ENCODE data around the gene CHRNE. TPM values are rescaled to one million over a fixed set of nuclear protein-coding genes. Genes with fewer than 3 reads are reported as not detected.
"Not testable (repeated sequence)": the region's sequence is repeated elsewhere in the genome, so short reads cannot be mapped to it uniquely, and the experiment has no call there.

CHRNE gene
- total RNA-seq, 1 donor from 2014 or later = 0.69 TPM

DNA sequence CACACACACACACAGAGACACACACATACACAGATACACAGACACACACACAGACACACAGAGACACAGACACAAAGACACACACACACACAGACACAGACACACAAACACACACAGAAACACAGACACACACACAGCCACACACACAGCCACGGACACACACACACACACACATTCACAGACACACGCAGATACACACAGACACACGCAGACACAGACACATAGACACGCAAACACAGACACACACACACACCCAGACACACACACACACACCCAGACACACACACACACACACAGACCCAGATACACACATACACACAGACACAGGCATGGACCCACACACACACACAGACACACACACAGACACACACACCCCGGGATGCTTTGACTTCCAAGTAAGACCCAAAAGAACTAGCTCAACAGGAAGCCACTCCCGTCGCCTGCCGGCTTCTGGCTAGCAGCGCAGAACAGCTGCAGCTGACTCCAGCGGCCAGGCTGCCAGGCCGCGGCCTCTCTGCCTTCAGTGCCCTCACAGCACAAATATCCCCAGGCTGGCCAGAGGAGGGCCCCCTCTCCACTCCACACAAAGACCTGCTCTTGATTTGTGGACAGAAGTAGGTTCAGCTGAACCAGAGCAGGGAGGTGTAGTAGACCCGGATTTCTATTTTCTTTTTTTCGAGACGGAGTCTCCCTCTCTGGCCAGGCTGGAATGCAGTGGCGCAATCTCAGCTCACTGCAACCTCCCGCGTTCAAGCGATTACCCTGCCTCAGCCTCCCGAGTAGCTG is 6.0 kb upstream of the CHRNE start:
- H3K27me3 Mint-ChIP-seq (ENCODE audit: unreplicated experiment) = peaks cover 11% of the 10 kb centered on the region
- no peak overlapping the region for H3K27ac Mint-ChIP-seq (ENCODE audit: unreplicated experiment)
- H3K4me1 Mint-ChIP-seq (ENCODE audit: low read depth, unreplicated experiment) = peaks cover 3% of the 10 kb centered on the region
- no peaks in the 10 kb centered on the region for H3K36me3 Mint-ChIP-seq (ENCODE audit: unreplicated experiment)
- TF ChIP-seq, protein P1, sequence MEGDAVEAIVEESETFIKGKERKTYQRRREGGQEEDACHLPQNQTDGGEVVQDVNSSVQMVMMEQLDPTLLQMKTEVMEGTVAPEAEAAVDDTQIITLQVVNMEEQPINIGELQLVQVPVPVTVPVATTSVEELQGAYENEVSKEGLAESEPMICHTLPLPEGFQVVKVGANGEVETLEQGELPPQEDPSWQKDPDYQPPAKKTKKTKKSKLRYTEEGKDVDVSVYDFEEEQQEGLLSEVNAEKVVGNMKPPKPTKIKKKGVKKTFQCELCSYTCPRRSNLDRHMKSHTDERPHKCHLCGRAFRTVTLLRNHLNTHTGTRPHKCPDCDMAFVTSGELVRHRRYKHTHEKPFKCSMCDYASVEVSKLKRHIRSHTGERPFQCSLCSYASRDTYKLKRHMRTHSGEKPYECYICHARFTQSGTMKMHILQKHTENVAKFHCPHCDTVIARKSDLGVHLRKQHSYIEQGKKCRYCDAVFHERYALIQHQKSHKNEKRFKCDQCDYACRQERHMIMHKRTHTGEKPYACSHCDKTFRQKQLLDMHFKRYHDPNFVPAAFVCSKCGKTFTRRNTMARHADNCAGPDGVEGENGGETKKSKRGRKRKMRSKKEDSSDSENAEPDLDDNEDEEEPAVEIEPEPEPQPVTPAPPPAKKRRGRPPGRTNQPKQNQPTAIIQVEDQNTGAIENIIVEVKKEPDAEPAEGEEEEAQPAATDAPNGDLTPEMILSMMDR (IDR thresholded peaks at IDR 0.05; ENCODE audit: partially characterized antibody, unreplicated experiment) = peak; percentile 74
- H3K4me3 Mint-ChIP-seq (ENCODE audit: unreplicated experiment) = no peak overlapping the region
- peak; percentile 90 for DNase-seq
- H3K9me3 Mint-ChIP-seq (ENCODE audit: unreplicated experiment) = peaks cover 4% of the 10 kb centered on the region

DNA sequence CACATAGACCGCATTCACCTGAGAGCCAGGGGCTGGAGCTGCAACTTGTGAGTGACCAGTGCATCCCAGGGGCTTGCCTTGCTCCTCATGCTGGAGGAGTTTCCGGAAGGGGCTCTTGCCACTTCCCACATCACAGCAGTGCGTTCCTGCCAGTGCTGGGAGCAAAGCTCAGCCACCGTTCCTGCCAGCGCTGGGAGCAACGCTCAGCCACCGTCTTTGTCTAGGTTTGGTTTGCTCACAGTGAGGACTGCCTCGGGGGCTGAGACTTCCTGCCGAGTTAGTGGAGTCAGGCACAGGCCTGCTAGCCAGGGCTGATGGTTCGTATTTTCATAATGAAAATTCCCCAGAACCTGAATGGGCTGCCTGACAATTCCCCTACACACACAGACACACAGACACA is 5.4 kb upstream of the CHRNE start:
- H3K4me1 Mint-ChIP-seq (ENCODE audit: low read depth, unreplicated experiment) = peaks cover 7% of the 10 kb centered on the region
- DNase-seq = peak; percentile 31
- H3K27ac Mint-ChIP-seq (ENCODE audit: unreplicated experiment) = no peak overlapping the region
- TF ChIP-seq, protein P1 (IDR thresholded peaks at IDR 0.05; ENCODE audit: partially characterized antibody, unreplicated experiment) = no peak
- no peaks in the 10 kb centered on the region for H3K36me3 Mint-ChIP-seq (ENCODE audit: unreplicated experiment)
- H3K9me3 Mint-ChIP-seq (ENCODE audit: unreplicated experiment) = peaks cover 4% of the 10 kb centered on the region
- no peak overlapping the region for H3K4me3 Mint-ChIP-seq (ENCODE audit: unreplicated experiment)
- H3K27me3 Mint-ChIP-seq (ENCODE audit: unreplicated experiment) = peaks cover 14% of the 10 kb centered on the region

DNA sequence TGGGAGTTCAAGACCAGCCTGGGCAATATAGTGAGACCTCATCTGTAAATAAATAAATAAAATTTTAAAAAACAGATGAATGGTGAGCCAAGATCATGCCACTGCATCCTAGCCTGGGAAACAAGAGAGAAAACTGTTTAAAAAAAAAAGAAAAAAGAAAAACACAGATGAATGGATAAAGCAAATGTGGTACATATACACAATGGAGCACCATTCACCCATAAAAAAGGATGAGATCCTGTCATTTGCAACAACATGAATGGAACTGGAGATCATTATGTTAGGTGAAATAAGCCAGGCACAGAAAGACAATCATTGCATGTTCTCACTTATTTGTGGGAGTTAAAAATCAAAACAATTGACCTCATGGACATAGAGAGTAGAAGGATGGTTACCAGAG is 3.7 kb upstream of the CHRNE start:
- not testable (repeated sequence) for H3K27ac Mint-ChIP-seq (ENCODE audit: unreplicated experiment); H3K4me1 Mint-ChIP-seq (ENCODE audit: low read depth, unreplicated experiment); H3K36me3 Mint-ChIP-seq (ENCODE audit: unreplicated experiment); H3K9me3 Mint-ChIP-seq (ENCODE audit: unreplicated experiment); H3K4me3 Mint-ChIP-seq (ENCODE audit: unreplicated experiment); DNase-seq
- H3K27me3 Mint-ChIP-seq (ENCODE audit: unreplicated experiment) = peaks cover 20% of the 10 kb centered on the region

DNA sequence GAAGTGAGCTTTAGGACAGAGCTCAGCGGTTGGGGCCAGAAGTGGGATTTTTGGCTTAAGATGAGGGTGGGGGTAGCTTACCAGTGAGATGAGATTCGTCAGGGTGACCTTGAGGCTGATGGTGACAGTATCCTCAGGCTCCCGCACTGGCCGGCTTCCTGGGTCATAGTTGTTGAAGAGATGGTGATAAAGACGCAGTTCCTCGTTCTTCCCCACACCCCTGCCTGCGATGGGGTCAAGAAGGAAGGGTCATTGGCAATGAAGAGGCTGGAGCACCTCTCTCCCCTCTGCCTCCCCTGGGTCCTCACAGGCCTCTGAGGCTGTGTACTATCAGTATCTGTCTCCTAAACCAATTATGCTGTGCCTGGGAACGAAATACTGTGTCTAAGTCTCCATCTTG is 358 bp downstream of the CHRNE start:
- TF ChIP-seq, protein P1 (IDR thresholded peaks at IDR 0.05; ENCODE audit: partially characterized antibody, unreplicated experiment) = no peak
- no peak for DNase-seq

DNA sequence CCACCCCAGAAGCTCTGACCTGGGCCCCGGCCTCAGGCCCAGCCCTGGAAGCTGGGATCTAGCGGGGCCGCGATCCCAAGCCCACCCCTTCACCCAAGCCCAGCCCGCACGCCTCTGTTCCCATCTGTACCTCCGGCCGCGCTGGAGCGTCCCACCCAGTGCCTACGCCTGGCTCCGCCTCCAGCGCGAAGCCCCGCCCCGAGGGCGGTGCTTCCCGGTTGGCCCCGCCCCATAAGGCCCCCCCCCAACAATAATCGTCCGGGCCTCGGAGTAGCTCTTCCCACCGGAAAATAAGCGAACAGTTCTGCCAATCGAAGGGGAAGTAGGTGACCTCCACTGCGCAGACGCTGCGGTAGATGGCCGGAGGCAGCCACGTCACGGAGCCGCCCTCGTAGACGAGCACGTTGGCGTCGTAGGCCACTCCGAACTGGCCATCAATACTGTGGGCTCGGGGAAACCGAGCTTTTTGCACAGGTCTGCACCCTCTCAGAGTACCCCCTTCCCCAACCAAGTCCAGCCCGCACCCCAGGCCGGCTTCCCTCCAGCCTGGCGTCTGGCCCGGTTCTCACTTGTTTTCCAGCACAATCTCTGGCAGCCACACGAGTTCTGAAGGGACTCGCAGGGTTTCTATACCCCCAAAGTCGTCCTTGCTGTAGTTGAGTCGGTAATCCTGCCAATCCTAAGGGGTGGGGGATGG is 1.1 kb downstream of the CHRNE start:
- peaks cover 20% of the 10 kb centered on the region for H3K27me3 Mint-ChIP-seq (ENCODE audit: unreplicated experiment)
- peaks cover 6% of the 10 kb centered on the region for H3K9me3 Mint-ChIP-seq (ENCODE audit: unreplicated experiment)
- no peak overlapping the region for H3K4me3 Mint-ChIP-seq (ENCODE audit: unreplicated experiment)
- no peaks in the 10 kb centered on the region for H3K36me3 Mint-ChIP-seq (ENCODE audit: unreplicated experiment)
- TF ChIP-seq, protein P1 (IDR thresholded peaks at IDR 0.05; ENCODE audit: partially characterized antibody, unreplicated experiment) = no peak
- H3K4me1 Mint-ChIP-seq (ENCODE audit: low read depth, unreplicated experiment) = peaks cover 10% of the 10 kb centered on the region
- no peak overlapping the region for H3K27ac Mint-ChIP-seq (ENCODE audit: unreplicated experiment)
- DNase-seq = no peak

More for the DNA sequence above, 358 bp downstream of the CHRNE start:
- Mint-ChIP-seq H3K4me1 (ENCODE audit: low read depth, unreplicated experiment) (peaks cover 10% of the 10 kb centered on the region), H3K27ac (ENCODE audit: unreplicated experiment) (no peak overlapping the region), H3K27me3 (ENCODE audit: unreplicated experiment) (peaks cover 20% of the 10 kb centered on the region), H3K4me3 (ENCODE audit: unreplicated experiment) (no peak overlapping the region), H3K9me3 (ENCODE audit: unreplicated experiment) (peaks cover 6% of the 10 kb centered on the region), H3K36me3 (ENCODE audit: unreplicated experiment) (no peaks in the 10 kb centered on the region)

Measured in glutamatergic neuron (in vitro differentiated cells).